ENCODE data around the gene ZNF3.

The ZNF3 gene

DNA sequence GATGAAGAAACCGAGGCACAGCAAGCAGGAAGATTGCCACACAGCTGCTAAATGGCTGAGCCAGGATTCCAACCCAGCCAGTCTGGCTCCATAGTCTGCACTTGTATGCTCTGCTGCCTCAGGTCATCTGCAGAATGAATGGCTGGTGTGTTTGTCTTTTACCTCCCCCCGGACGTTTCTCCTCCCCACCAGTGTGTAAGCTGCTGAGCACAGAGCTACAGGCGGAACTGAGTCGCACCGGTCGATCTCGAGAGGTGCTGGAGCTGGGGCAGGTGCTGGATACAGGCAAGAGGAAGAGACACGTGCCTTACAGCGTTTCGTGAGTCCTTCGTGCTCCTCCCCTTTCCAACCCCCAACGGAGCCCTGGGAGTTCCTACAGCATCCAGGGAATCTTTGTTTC lies 40.5 kb upstream of the ZNF3 start:
- no peak overlapping the region for H3K27ac ChIP-seq (ENCODE audit: low read length)
- H3K9ac ChIP-seq (ENCODE audit: low read depth, low read length): no peak overlapping the region
- H3K4me1 ChIP-seq (ENCODE audit: insufficient read depth, low read length): 0 out of 2 replicates have a peak, but pooled peaks cover 5% of the 10 kb centered on the region
- H3K27me3 ChIP-seq (ENCODE audit: insufficient read depth, low read length): no peaks in the 10 kb centered on the region
- H3K36me3 ChIP-seq (ENCODE audit: insufficient read depth, low read depth, low read length): 0 out of 2 replicates have a peak, but pooled peaks cover 6% of the 10 kb centered on the region
- H3K9me3 ChIP-seq (ENCODE audit: insufficient read depth, low read depth, low read length): no peaks in the 10 kb centered on the region
- no peak overlapping the region for H3K4me3 ChIP-seq (ENCODE audit: low read length)

GRCh38 chr7:100120733-100121036 lies 39.2 kb upstream of the ZNF3 start:
- Histone ChIP-seq H3K27ac (ENCODE audit: low read length) (no peak overlapping the region), H3K36me3 (ENCODE audit: insufficient read depth, low read depth, low read length) (0 out of 2 replicates have a peak, but pooled peaks cover 10% of the 10 kb centered on the region), H3K9me3 (ENCODE audit: insufficient read depth, low read depth, low read length) (no peaks in the 10 kb centered on the region), H3K9ac (ENCODE audit: low read depth, low read length) (no peak overlapping the region), H3K4me1 (ENCODE audit: insufficient read depth, low read length) (0 out of 2 replicates have a peak, but pooled peaks cover 5% of the 10 kb centered on the region), H3K4me3 (ENCODE audit: low read length) (peak overlapping the region; percentile 92; the same call in 1 of the 2 replicates), H3K27me3 (ENCODE audit: insufficient read depth, low read length) (no peaks in the 10 kb centered on the region)

GRCh38 chr7:100119970-100120732 lies 38.6 kb upstream of the ZNF3 start:
- peak overlapping the region; percentile 92 for H3K4me3 ChIP-seq (ENCODE audit: low read length)
- 0 out of 2 replicates have a peak, but pooled peaks cover 5% of the 10 kb centered on the region for H3K36me3 ChIP-seq (ENCODE audit: insufficient read depth, low read depth, low read length)
- no peaks in the 10 kb centered on the region for H3K27me3 ChIP-seq (ENCODE audit: insufficient read depth, low read length)
- H3K9me3 ChIP-seq (ENCODE audit: insufficient read depth, low read depth, low read length): no peaks in the 10 kb centered on the region
- H3K27ac ChIP-seq (ENCODE audit: low read length): no peak overlapping the region
- peak overlapping the region; percentile 93; the same call in 1 of the 2 replicates for H3K9ac ChIP-seq (ENCODE audit: low read depth, low read length)
- 0 out of 2 replicates have a peak, but pooled peaks cover 5% of the 10 kb centered on the region for H3K4me1 ChIP-seq (ENCODE audit: insufficient read depth, low read length)

GRCh38 chr7:100119072-100119969 lies 37.8 kb upstream of the ZNF3 start, which contains the start of the genes CNPY4 and TAF6:
Gene CNPY4, plus strand, starts transcription at chr7:100119634. Its CDS starts 111 bp downstream, at chr7:100119745.
Gene TAF6, minus strand, starts transcription at chr7:100119358. Its CDS starts 5,149 bp downstream, at chr7:100114209.
- Histone ChIP-seq H3K9ac (ENCODE audit: low read depth, low read length) (peak within 1 kb of the TSS; percentile 93), H3K4me3 (ENCODE audit: low read length) (peak within 1 kb of the TSS; percentile 92), H3K9me3 (ENCODE audit: insufficient read depth, low read depth, low read length) (no peaks in the 10 kb centered on the region), H3K27ac (ENCODE audit: low read length) (peak within 1 kb of the TSS; percentile 73), H3K36me3 (ENCODE audit: insufficient read depth, low read depth, low read length) (0 out of 2 replicates have a peak, but pooled peaks cover 4% of the 10 kb centered on the region), H3K4me1 (ENCODE audit: insufficient read depth, low read length) (0 out of 2 replicates have a peak, but pooled peaks cover 5% of the 10 kb centered on the region), H3K27me3 (ENCODE audit: insufficient read depth, low read length) (no peaks in the 10 kb centered on the region)

- H3K4me3 ChIP-seq (ENCODE audit: low read length): peak overlapping the region; percentile 92
- H3K9ac ChIP-seq (ENCODE audit: low read depth, low read length): peak overlapping the region; percentile 93
- no peaks in the 10 kb centered on the region for H3K27me3 ChIP-seq (ENCODE audit: insufficient read depth, low read length)
These were observed 37.0 kb upstream of the ZNF3 start for GRCh38 chr7:100118388-100119071.

DNA sequence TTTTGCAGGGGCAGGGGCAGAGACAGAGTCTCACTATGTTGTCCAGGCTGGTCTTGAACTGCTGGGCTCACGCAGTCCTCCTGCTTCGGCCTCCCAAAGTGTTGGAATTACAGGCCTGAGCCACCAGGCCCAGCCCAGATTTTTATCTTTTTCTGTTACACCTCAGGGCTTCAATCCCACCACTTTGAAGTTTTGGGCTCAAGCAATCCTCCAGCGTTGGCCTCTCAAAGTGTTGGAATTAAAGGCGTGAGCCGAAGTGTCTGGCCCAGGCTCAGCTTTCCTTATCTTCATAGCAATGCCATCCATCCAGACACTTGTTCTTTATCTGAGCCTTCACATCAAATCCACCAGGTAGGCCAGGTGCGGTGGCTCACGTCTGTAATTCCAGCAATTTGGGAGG lies 33.5 kb upstream of the ZNF3 start:
- no peaks in the 10 kb centered on the region for H3K27me3 ChIP-seq (ENCODE audit: insufficient read depth, low read length)
- H3K36me3 ChIP-seq (ENCODE audit: insufficient read depth, low read depth, low read length): peaks cover 44% of the 10 kb centered on the region
- H3K4me3 ChIP-seq (ENCODE audit: low read length): no peak overlapping the region
- no peaks in the 10 kb centered on the region for H3K4me1 ChIP-seq (ENCODE audit: insufficient read depth, low read length)
- H3K9ac ChIP-seq (ENCODE audit: low read depth, low read length): no peak overlapping the region
- no peak overlapping the region for H3K27ac ChIP-seq (ENCODE audit: low read length)
- no peaks in the 10 kb centered on the region for H3K9me3 ChIP-seq (ENCODE audit: insufficient read depth, low read depth, low read length)

More at GRCh38 chr7:100118388-100119071, 37.0 kb upstream of the ZNF3 start:
- no peaks in the 10 kb centered on the region for H3K9me3 ChIP-seq (ENCODE audit: insufficient read depth, low read depth, low read length)
- peaks cover 10% of the 10 kb centered on the region for H3K36me3 ChIP-seq (ENCODE audit: insufficient read depth, low read depth, low read length)
- H3K27ac ChIP-seq (ENCODE audit: low read length): peak overlapping the region; percentile 73
- 0 out of 2 replicates have a peak, but pooled peaks cover 5% of the 10 kb centered on the region for H3K4me1 ChIP-seq (ENCODE audit: insufficient read depth, low read length)

- no peak overlapping the region for H3K9ac ChIP-seq (ENCODE audit: low read depth, low read length)
- no peak overlapping the region for H3K27ac ChIP-seq (ENCODE audit: low read length)
- no peaks in the 10 kb centered on the region for H3K27me3 ChIP-seq (ENCODE audit: insufficient read depth, low read length)
- H3K9me3 ChIP-seq (ENCODE audit: insufficient read depth, low read depth, low read length): no peaks in the 10 kb centered on the region
- no peaks in the 10 kb centered on the region for H3K4me1 ChIP-seq (ENCODE audit: insufficient read depth, low read length)
- no peak overlapping the region for H3K4me3 ChIP-seq (ENCODE audit: low read length)
- H3K36me3 ChIP-seq (ENCODE audit: insufficient read depth, low read depth, low read length): peaks cover 74% of the 10 kb centered on the region
These were observed 30.4 kb upstream of the ZNF3 start for GRCh38 chr7:100111914-100112313.

GRCh38 chr7:100111156-100111555 lies 29.6 kb upstream of the ZNF3 start:
- H3K4me1 ChIP-seq (ENCODE audit: insufficient read depth, low read length): no peaks in the 10 kb centered on the region
- no peak overlapping the region for H3K27ac ChIP-seq (ENCODE audit: low read length)
- no peaks in the 10 kb centered on the region for H3K27me3 ChIP-seq (ENCODE audit: insufficient read depth, low read length)
- H3K36me3 ChIP-seq (ENCODE audit: insufficient read depth, low read depth, low read length): peaks cover 79% of the 10 kb centered on the region
- H3K9ac ChIP-seq (ENCODE audit: low read depth, low read length): no peak overlapping the region
- no peak overlapping the region for H3K4me3 ChIP-seq (ENCODE audit: low read length)
- H3K9me3 ChIP-seq (ENCODE audit: insufficient read depth, low read depth, low read length): no peaks in the 10 kb centered on the region

DNA sequence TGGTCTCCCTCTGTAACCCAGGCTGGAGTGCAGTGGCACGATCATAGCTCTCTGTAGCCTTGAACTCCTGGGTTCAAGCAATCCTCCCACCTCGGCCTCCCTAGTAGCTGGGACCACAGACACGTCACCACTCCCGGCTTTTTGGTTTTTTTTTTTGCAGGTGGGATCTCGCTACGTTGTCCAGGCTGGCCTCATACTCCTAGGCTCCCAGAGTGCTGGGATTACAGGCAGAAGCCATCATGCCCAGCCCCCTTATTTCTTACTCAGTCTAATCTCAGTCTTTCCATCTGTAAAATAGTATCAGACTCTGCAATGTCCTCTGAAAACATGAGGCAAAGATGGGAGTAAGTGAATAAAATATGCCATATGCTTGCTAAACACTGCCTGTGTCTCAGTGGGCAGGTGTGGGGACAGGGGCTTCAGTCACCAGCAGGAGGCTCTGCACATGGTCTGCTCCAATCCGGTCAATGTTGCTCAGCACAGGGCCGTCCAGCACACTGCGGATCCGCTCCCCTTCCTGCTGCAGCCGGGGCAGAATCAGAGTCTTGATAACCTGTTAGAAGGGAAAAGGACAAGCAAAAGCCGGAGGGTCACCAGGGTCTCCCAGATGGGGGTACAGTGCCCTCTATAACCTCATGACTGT lies 28.1 kb upstream of the ZNF3 start:
- Histone ChIP-seq H3K4me3 (ENCODE audit: low read length) (no peak overlapping the region), H3K9ac (ENCODE audit: low read depth, low read length) (no peak overlapping the region), H3K4me1 (ENCODE audit: insufficient read depth, low read length) (no peaks in the 10 kb centered on the region), H3K27ac (ENCODE audit: low read length) (no peak overlapping the region), H3K9me3 (ENCODE audit: insufficient read depth, low read depth, low read length) (no peaks in the 10 kb centered on the region), H3K27me3 (ENCODE audit: insufficient read depth, low read length) (no peaks in the 10 kb centered on the region), H3K36me3 (ENCODE audit: insufficient read depth, low read depth, low read length) (peaks cover 91% of the 10 kb centered on the region)

- no peaks in the 10 kb centered on the region for H3K9me3 ChIP-seq (ENCODE audit: insufficient read depth, low read depth, low read length)
- H3K4me1 ChIP-seq (ENCODE audit: insufficient read depth, low read length): no peaks in the 10 kb centered on the region
- no peak overlapping the region for H3K9ac ChIP-seq (ENCODE audit: low read depth, low read length)
- H3K36me3 ChIP-seq (ENCODE audit: insufficient read depth, low read depth, low read length): peaks cover 91% of the 10 kb centered on the region
- no peak overlapping the region for H3K27ac ChIP-seq (ENCODE audit: low read length)
- no peak overlapping the region for H3K4me3 ChIP-seq (ENCODE audit: low read length)
- no peaks in the 10 kb centered on the region for H3K27me3 ChIP-seq (ENCODE audit: insufficient read depth, low read length)
These were observed 26.4 kb upstream of the ZNF3 start for GRCh38 chr7:100107890-100108289.

Measured in iPS-20b (cell line).